GM12875 (cell line): ENCODE results near the gene ACYP2.

Source experiments
- H3K4me3 ChIP-seq: one replicate; pipeline ENCODE4 v1.5.1; 2011; ENCODE audit warnings: low read depth, low read length, control low read depth
- CTCF ChIP-seq: IDR thresholded peaks from 2 replicates; pipeline ENCODE4 v1.5.1; 2011; ENCODE audit warnings: low read depth, mild to moderate bottlenecking, control low read depth, inconsistent platforms, low read length, moderate library complexity, borderline replicate concordance; ENCODE audit not compliant: insufficient read depth

The ACYP2 gene

GRCh38 chr2:54226260-54226659 is 110.8 kb downstream of the ACYP2 start:
- H3K4me3 ChIP-seq = no peak overlapping the region
- TF ChIP-seq CTCF = no peak

- H3K4me3 ChIP-seq = no peak overlapping the region
- no peak for TF ChIP-seq CTCF
Measured at GRCh38 chr2:54227798-54228197, 112.4 kb downstream of the ACYP2 start.

- no peak for TF ChIP-seq CTCF
- no peak overlapping the region for H3K4me3 ChIP-seq
Measured at GRCh38 chr2:54228945-54229344, 113.5 kb downstream of the ACYP2 start.

GRCh38 chr2:54233832-54234649 is 118.6 kb downstream of the ACYP2 start:
- TF ChIP-seq CTCF = no peak
- no peak overlapping the region for H3K4me3 ChIP-seq

- H3K4me3 ChIP-seq = no peak overlapping the region
- TF ChIP-seq CTCF = no peak
Measured at GRCh38 chr2:54237428-54237827, 122.0 kb downstream of the ACYP2 start.

GRCh38 chr2:54239427-54239826 is 124.0 kb downstream of the ACYP2 start:
- no peak for TF ChIP-seq CTCF
- no peak overlapping the region for H3K4me3 ChIP-seq
